C1 segment of cervical spinal cord (tissue), 14 donors: ENCODE data around the gene CARD10.
A peak's percentile ranks its signal among the peaks of the same experiment; 100 is the strongest.

Experiments
- DNase-seq, 14 donors: peaks; one replicate each; lab custom pipeline; 2025; lab: John Stamatoyannopoulos, UW

The CARD10 gene

GRCh38 chr22:37488337-37489135, 30.7 kb downstream of the CARD10 start:
- no peak for DNase-seq

DNA sequence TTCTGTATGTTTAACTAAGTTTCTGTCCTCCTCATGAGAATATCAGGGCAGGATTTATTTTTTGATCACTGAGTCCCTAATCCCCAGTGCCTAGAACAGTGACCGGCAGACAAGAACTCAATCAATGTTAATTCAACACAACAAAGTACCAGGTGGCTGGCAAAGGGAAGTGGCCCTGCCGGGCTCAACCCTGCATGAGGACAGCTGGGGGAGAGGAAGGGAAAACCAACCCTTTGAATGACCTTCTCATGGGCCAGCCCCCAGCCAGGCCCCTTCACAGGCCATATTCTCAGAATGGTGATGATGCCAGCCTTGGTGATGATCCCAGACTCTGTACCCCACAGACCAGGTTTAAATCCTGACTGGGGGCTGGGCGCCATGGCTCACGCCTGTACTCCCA, 31.6 kb downstream of the CARD10 start:
- no peak for DNase-seq

- no peak for DNase-seq
These were observed 32.1 kb downstream of the CARD10 start for GRCh38 chr22:37487129-37487528.

- DNase-seq = peak in 7 of 14 donors; percentile 12 to 57 (median 32)
These were observed 32.9 kb downstream of the CARD10 start, which contains the start of gene MFNG for GRCh38 chr22:37486224-37486845. Gene MFNG (minus strand): TSS chr22:37486384. CDS start chr22:37486177, 207 bp downstream.

GRCh38 chr22:37485395-37486223, 33.6 kb downstream of the CARD10 start:
- DNase-seq = no peak

GRCh38 chr22:37484480-37485394, 34.5 kb downstream of the CARD10 start:
- DNase-seq = peak in 11 of 14 donors; percentile 10 to 64 (median 40)

DNA sequence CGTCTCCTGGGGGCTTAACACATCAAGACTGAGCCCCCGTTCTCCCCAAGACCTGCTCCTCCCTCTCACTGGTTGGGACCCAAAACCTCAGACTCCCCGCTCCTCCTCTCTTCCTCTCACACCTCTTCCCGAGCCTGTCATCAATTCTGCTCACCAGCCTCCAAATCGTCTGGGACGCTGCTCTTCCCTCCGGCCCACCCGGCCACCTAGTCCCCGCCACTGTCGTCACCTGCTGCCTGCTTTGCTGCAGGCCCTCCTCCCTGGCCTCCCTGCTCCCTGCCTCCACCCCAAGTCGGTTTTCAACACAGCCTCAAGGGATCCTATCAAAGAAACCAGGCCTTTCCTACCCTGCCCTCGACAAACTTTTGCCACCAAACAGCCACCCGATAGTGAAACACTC, 36.2 kb downstream of the CARD10 start:
- no peak for DNase-seq

DNA sequence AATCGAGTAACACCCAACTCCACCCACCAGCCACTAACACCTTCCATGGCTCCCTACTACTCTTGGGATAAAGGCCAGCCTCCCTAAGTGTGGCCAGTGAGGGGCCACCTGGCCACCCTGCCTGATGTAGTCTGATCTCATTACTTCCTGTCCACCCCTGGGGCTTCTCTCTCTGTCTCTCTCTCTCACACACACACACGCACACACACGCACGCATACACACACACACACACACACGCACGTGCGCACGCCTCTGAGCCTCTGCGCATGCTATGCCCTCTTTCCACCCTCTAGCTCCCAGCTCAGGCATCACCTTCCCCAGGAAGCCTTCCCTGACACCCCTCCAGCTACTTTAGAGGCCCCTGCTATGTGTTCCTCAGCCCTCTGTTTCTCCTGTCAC, 37.0 kb downstream of the CARD10 start:
- no peak for DNase-seq

GRCh38 chr22:37481347-37481907, 37.8 kb downstream of the CARD10 start:
- DNase-seq = no peak

- no peak for DNase-seq
These were observed 38.5 kb downstream of the CARD10 start for GRCh38 chr22:37480387-37481346.

DNA sequence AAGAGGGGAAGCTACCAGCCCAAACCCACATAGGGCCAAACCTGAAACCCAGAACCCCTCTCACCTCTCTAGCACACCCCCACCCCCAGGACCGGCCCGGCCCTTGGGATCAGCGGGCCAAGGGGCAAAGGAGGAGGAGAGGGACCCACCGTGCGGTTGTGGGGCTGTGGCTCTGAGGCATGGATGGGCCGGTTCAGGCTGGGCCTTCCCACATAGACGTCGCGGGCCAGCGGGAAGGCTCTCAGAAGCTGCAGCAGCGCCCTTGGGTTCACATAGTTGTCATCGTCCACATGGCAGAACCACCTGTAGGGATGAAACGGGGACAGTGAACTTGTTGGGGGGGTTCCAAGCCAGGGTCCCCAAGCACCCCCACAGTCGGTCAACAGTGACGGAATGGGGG, 40.0 kb downstream of the CARD10 start:
- DNase-seq = no peak

- DNase-seq = no peak
These were observed 42.6 kb downstream of the CARD10 start for GRCh38 chr22:37476389-37477329.

- no peak for DNase-seq
These were observed 44.6 kb downstream of the CARD10 start for GRCh38 chr22:37474447-37475090.

DNA sequence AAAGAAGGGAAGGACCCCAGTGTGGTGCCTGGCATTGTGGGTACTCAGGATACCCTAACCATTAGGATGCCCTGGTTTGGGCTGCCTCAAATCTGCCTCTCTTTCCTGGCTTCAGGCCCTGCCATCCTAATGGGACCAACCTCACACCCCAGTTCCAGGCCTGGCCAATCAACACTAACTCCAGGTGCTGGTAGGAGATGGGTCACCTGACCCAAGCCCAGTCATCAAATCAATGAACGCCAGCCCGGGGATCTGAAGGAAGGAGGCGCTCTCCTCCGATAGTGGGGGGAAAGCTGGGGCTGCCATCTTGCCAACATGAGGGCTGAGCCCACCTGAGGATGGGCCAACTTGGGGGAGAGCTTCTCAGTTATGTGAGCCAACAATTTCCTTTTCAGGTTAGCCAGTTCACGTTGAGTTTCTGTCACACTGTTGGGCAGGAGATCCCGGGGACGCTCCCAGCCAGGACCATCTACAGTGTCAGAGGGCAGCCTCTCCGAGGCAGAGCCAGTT, 45.7 kb downstream of the CARD10 start:
- DNase-seq = no peak

GRCh38 chr22:37472418-37473006, 46.7 kb downstream of the CARD10 start:
- no peak for DNase-seq

DNA sequence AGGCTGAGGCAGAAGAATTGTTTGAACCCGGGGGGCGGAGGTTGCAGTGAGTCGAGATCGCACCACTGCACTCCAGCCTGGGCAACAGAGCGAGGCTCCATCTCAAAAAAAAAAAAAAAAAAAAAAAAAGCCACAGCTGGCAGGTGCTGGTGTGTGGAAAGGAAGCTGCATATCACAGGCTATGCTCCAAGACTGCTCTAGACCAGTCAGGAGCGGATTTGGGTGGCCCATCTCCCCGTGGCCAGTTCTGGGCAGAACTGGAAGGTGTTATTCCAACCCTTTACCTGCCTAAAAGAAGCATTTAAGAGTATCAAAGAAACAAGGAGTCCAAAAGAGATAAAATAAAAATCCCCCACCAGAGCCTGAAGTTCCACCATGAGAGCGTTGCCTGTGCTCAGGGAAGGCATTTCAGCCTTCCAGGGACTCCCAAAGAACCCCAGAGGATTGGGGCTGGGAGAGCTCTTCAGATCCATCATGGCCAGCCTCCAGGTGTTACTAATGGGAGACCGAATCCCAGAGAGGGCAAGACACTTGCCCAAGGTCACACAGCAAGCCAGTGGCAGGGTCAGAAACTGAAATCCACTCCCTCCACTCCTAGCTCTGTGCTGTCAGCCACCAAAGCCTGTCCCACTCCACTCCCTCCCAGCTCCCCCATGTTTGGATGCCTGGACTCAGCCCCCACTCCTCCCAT, 47.3 kb downstream of the CARD10 start:
- DNase-seq = no peak

GRCh38 chr22:37470087-37470445, 49.1 kb downstream of the CARD10 start:
- no peak for DNase-seq
